Measurements from ENCODE around the gene CTNNA3. TPM values are rescaled to one million over a fixed set of nuclear protein-coding genes. Genes with fewer than 3 reads are reported as not detected.

CTNNA3 gene
- total and polyA plus RNA-seq, 2 of the 4 experiments (the other 2 are of a cell fraction): 0.19 to 0.90 TPM

DNA sequence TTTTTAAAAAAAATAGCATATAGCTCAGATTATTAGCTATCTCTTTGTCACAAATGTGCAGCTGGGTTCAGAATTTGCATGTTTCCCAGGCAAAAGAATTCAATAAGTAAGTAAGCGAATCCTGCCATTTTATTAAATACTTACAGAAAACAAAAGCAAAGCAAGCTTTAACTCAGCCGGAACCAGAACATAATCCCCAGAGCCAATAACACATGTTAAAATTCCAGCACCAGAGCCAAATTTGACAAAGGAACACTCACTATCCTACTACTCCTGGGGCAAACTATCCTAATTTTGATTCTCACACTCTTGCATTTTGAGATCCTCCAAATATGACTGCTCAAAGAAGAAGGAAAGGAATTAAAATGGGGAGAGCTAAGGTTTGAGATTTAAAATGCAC is 737.5 kb downstream of the CTNNA3 start:
- POLR2A ChIA-PET (ENCODE audit: unreplicated experiment): no interaction called here
- no TSS peak for BruUV-seq (replicated peaks)
- dilution Hi-C loops (cut with HindIII; ENCODE audit: low sequenced_read_pairs, unreplicated experiment) (no loop called here), in situ Hi-C loops (cut with MboI; ENCODE audit: low sequenced_read_pairs) (no loop called here), intact Hi-C loops (cut with micrococcal nuclease) (no loop called here)
- ATAC-seq (ENCODE audit: low read depth): no peak
- Histone ChIP-seq H2BK5ac (ENCODE audit: low read depth, low read length, poor library complexity, severe bottlenecking) (no peak overlapping the region), H4K8ac (ENCODE audit: low read depth in 2 of 2, low read length in 2 of 2) (no peak overlapping the region), H3K4me1 (ENCODE audit: control insufficient read depth, insufficient read depth, low read length) (no peaks in the 10 kb centered on the region), H3K4ac (ENCODE audit: low read depth, low read length) (no peak overlapping the region), H3K9me3 (ENCODE audit: control insufficient read depth, insufficient read depth, low read length) (no peaks in the 10 kb centered on the region), H3K9ac (ENCODE audit: low read depth, low read length) (no peak overlapping the region), H2AFZ (replicated peaks; ENCODE audit: low read length, poor library complexity) (no peak overlapping the region), H2BK20ac (ENCODE audit: low read depth, low read length) (no peak overlapping the region), H3K9me1 (ENCODE audit: insufficient read depth, low read length) (no peaks in the 10 kb centered on the region), H2BK120ac (ENCODE audit: low read depth, low read length) (no peak overlapping the region), H3K4me2 (ENCODE audit: low read depth, low read length) (no peak overlapping the region), H3K23ac (ENCODE audit: low read depth, low read length) (no peak overlapping the region), H3K14ac (replicated peaks; ENCODE audit: low read depth, low read length) (no peak overlapping the region), H4K5ac (ENCODE audit: low read depth, low read length) (no peak overlapping the region), H3K27me3 (ENCODE audit: control insufficient read depth, insufficient read depth, low read length) (no peaks in the 10 kb centered on the region), H3K36me3 (ENCODE audit: control insufficient read depth, insufficient read depth, low read length) (no peaks in the 10 kb centered on the region), H3K56ac (ENCODE audit: extremely low read depth, insufficient read depth, low read length) (no peak overlapping the region), H3K27ac (ENCODE audit: insufficient read depth, low read length) (no peak overlapping the region), H2AK9ac (replicated peaks; ENCODE audit: low read depth, low read length, poor library complexity) (no peak overlapping the region), H2AK5ac (ENCODE audit: low read depth, low read length) (no peak overlapping the region), H3K4me3 (ENCODE audit: insufficient read depth, low read depth, low read length) (no peak overlapping the region), H3K79me1 (ENCODE audit: low read depth in 1 of 2, low read length in 2 of 2) (no peaks in the 10 kb centered on the region), H4K91ac (ENCODE audit: insufficient read depth, low read depth, low read length) (no peak overlapping the region), H4K20me1 (ENCODE audit: insufficient read depth, low read length) (no peaks in the 10 kb centered on the region), H2BK15ac (ENCODE audit: low read depth, low read length) (no peak overlapping the region), H3K18ac (ENCODE audit: low read depth, low read length) (no peak overlapping the region)
- WGBS, 2 experiments (ENCODE audit: extremely low coverage in 2 of 2, insufficient read length in 1 of 2): no CpG with 5 or more reads among the region's 2 CpGs
- DNase-seq: no peak
- TF ChIP-seq RFX5 (IDR thresholded peaks at IDR 0.05; ENCODE audit: low read depth, low read length) (no peak), CEBPB (IDR thresholded peaks at IDR 0.05; ENCODE audit: low read depth, low read length) (no peak), BHLHE40 (IDR thresholded peaks at IDR 0.05; ENCODE audit: low read depth, low read length) (no peak), MAFK (IDR thresholded peaks at IDR 0.05; ENCODE audit: low read depth, low read length) (no peak), MXI1 (IDR thresholded peaks at IDR 0.05; ENCODE audit: borderline replicate concordance, low read depth, low read length) (no peak), NFE2L2 (IDR thresholded peaks at IDR 0.05; ENCODE audit: low read depth, low read length) (no peak), FOS (IDR thresholded peaks at IDR 0.05; ENCODE audit: low read depth, low read length) (no peak), RAD21 (IDR thresholded peaks at IDR 0.05; ENCODE audit: low read length) (no peak), SMC3 (IDR thresholded peaks at IDR 0.05; ENCODE audit: low read depth, low read length) (no peak), RCOR1 (IDR thresholded peaks at IDR 0.05; ENCODE audit: insufficient replicate concordance, low read length) (no peak), CHD1 (IDR thresholded peaks at IDR 0.05; ENCODE audit: low read depth, low read length) (no peak), MAZ (IDR thresholded peaks at IDR 0.05; ENCODE audit: borderline replicate concordance, low read depth, low read length) (no peak), POLR2A (IDR thresholded peaks at IDR 0.05; ENCODE audit: low read depth, low read length) (no peak)
- TF ChIP-seq, protein P1, sequence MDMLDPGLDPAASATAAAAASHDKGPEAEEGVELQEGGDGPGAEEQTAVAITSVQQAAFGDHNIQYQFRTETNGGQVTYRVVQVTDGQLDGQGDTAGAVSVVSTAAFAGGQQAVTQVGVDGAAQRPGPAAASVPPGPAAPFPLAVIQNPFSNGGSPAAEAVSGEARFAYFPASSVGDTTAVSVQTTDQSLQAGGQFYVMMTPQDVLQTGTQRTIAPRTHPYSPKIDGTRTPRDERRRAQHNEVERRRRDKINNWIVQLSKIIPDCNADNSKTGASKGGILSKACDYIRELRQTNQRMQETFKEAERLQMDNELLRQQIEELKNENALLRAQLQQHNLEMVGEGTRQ (IDR thresholded peaks at IDR 0.05; ENCODE audit: low read depth, low read length): no peak
- TF ChIP-seq, protein P2, sequence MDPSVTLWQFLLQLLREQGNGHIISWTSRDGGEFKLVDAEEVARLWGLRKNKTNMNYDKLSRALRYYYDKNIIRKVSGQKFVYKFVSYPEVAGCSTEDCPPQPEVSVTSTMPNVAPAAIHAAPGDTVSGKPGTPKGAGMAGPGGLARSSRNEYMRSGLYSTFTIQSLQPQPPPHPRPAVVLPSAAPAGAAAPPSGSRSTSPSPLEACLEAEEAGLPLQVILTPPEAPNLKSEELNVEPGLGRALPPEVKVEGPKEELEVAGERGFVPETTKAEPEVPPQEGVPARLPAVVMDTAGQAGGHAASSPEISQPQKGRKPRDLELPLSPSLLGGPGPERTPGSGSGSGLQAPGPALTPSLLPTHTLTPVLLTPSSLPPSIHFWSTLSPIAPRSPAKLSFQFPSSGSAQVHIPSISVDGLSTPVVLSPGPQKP (IDR thresholded peaks at IDR 0.05; ENCODE audit: borderline replicate concordance, low read depth, low read length): no peak
- TF ChIP-seq, protein P3, sequence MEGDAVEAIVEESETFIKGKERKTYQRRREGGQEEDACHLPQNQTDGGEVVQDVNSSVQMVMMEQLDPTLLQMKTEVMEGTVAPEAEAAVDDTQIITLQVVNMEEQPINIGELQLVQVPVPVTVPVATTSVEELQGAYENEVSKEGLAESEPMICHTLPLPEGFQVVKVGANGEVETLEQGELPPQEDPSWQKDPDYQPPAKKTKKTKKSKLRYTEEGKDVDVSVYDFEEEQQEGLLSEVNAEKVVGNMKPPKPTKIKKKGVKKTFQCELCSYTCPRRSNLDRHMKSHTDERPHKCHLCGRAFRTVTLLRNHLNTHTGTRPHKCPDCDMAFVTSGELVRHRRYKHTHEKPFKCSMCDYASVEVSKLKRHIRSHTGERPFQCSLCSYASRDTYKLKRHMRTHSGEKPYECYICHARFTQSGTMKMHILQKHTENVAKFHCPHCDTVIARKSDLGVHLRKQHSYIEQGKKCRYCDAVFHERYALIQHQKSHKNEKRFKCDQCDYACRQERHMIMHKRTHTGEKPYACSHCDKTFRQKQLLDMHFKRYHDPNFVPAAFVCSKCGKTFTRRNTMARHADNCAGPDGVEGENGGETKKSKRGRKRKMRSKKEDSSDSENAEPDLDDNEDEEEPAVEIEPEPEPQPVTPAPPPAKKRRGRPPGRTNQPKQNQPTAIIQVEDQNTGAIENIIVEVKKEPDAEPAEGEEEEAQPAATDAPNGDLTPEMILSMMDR (conservative IDR thresholded peaks at IDR 0.05; ENCODE audit: low read depth, low read length): no peak
- CTCF ChIA-PET: interaction anchor here (0.6 kb wide), 2 partner anchors 18 to 64 kb away, joined by 3 to 4 read pairs; no protein-coding TSS in a partner anchor
